A549 (cell line): Measurements from ENCODE around the gene XPO4.

Experiments used
- EP300 ChIP-seq, 2 experiments: fragments of >200 bp; sonication (Bioruptor Twin); formaldehyde crosslinking; IDR thresholded peaks; 2 replicates in 1 of 2; 3 replicates in 1 of 2; pipeline ENCODE4 v1.6.1; 2016 to 2017
- ZSCAN20 ChIP-seq: fragments of 250-450 bp; sonication (Bioruptor Pico); IDR thresholded peaks from 2 replicates; pipeline ENCODE4 v1.8.0; 2022; ENCODE audit warnings: mild to moderate bottlenecking, moderate library complexity
- TF ChIP-seq, protein P1 (sequence below): fragments of 200-600 bp; sonication (generic); IDR thresholded peaks from 2 replicates; pipeline ENCODE4 v1.6.1; 2016; ENCODE audit warnings: antibody characterized with exemption, mild to moderate bottlenecking, moderate library complexity

DNA sequence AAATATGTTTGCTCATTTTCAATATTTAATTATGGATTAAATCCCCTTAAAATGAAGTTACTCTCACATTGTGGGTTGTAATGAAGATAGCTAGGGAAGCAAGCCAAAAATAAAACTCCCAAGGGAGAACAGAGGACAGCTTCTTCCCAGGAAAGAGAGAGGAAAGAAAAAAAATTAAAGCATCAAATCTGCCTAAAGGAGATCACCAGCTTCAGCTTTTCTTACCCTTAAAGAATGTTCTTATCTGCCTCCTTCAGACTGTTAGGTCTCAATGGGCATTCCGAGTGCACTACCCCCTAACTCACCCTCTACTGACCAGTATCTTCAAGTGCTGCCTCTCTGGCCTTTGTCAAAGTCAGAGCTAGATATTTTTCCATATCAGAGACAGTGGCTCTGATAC, 55.2 kb downstream of the XPO4 start:
- TF ChIP-seq, protein P1, sequence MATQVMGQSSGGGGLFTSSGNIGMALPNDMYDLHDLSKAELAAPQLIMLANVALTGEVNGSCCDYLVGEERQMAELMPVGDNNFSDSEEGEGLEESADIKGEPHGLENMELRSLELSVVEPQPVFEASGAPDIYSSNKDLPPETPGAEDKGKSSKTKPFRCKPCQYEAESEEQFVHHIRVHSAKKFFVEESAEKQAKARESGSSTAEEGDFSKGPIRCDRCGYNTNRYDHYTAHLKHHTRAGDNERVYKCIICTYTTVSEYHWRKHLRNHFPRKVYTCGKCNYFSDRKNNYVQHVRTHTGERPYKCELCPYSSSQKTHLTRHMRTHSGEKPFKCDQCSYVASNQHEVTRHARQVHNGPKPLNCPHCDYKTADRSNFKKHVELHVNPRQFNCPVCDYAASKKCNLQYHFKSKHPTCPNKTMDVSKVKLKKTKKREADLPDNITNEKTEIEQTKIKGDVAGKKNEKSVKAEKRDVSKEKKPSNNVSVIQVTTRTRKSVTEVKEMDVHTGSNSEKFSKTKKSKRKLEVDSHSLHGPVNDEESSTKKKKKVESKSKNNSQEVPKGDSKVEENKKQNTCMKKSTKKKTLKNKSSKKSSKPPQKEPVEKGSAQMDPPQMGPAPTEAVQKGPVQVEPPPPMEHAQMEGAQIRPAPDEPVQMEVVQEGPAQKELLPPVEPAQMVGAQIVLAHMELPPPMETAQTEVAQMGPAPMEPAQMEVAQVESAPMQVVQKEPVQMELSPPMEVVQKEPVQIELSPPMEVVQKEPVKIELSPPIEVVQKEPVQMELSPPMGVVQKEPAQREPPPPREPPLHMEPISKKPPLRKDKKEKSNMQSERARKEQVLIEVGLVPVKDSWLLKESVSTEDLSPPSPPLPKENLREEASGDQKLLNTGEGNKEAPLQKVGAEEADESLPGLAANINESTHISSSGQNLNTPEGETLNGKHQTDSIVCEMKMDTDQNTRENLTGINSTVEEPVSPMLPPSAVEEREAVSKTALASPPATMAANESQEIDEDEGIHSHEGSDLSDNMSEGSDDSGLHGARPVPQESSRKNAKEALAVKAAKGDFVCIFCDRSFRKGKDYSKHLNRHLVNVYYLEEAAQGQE, result no peak
- TF ChIP-seq ZSCAN20 (CRISPR knock-in tag), result no peak
- no peak for TF ChIP-seq EP300 (IDR thresholded peaks at IDR 0.05)
